Karpas-422 (cell line): ENCODE measurements around the gene LRIG3. TPM values are rescaled to one million over a fixed set of nuclear protein-coding genes. Genes with fewer than 3 reads are reported as not detected.
"Not testable (repeated sequence)": the region's sequence is repeated elsewhere in the genome, so short reads cannot be mapped to it uniquely, and the experiment has no call there.

ENCODE experiments used
- DNase-seq: peaks from one replicate; pipeline ENCODE4 v3.0.0-alpha.2; 2015
- H2AFZ ChIP-seq: fragments of 200-600 bp; sonication (generic); 2 replicates; pipeline ENCODE4 v1.6.1; 2014; ENCODE audit warnings: antibody characterized with exemption, low read length, mixed read lengths
- H3K27ac ChIP-seq: fragments of 200-600 bp; sonication (generic); 2 replicates; pipeline ENCODE4 v1.5.1; 2014; ENCODE audit warnings: mild to moderate bottlenecking, low read length, moderate library complexity
- H3K27me3 ChIP-seq: fragments of 200-600 bp; sonication (generic); 2 replicates; pipeline ENCODE4 v1.6.1; 2014; ENCODE audit warnings: low read length, mixed read lengths
- H3K36me3 ChIP-seq: fragments of 200-600 bp; sonication (generic); 2 replicates; pipeline ENCODE4 v1.6.1; 2014; ENCODE audit warnings: low read length, mixed read lengths; ENCODE audit not compliant: insufficient read depth
- H3K4me1 ChIP-seq: fragments of 200-600 bp; sonication (generic); 2 replicates; pipeline ENCODE4 v1.6.1; 2014; ENCODE audit warnings: mild to moderate bottlenecking, low read length, mixed read lengths
- H3K4me2 ChIP-seq: fragments of 200-600 bp; sonication (generic); 2 replicates; pipeline ENCODE4 v1.6.1; 2014; ENCODE audit warnings: low read length, low read depth, mild to moderate bottlenecking; ENCODE audit not compliant: poor library complexity, severe bottlenecking
- H3K4me3 ChIP-seq: fragments of 200-600 bp; sonication (generic); 2 replicates; pipeline ENCODE4 v1.5.1; 2014; ENCODE audit warnings: mild to moderate bottlenecking, antibody characterized with exemption, low read length, mixed read lengths
- H3K79me2 ChIP-seq: fragments of 200-600 bp; sonication (generic); 2 replicates; pipeline ENCODE4 v1.6.1; 2014; ENCODE audit warnings: mild to moderate bottlenecking, low read length, mixed read lengths
- H3K9ac ChIP-seq: fragments of 200-600 bp; sonication (generic); 2 replicates; pipeline ENCODE4 v1.6.0; 2014; ENCODE audit warnings: low read length
- H3K9me2 ChIP-seq: fragments of 200-600 bp; sonication (generic), shearing (Covaris generic); replicated peaks from 2 replicates; pipeline ENCODE4 v1.6.0; 2014; ENCODE audit warnings: mild to moderate bottlenecking, low read length, moderate library complexity; ENCODE audit not compliant: insufficient read depth
- H3K9me3 ChIP-seq: fragments of 300-700, 200-600 bp; sonication (generic); 2 replicates; pipeline ENCODE4 v1.6.1; 2014; ENCODE audit warnings: low read length, mixed read lengths
- H4K20me1 ChIP-seq: fragments of 200-600 bp; sonication (generic); 2 replicates; pipeline ENCODE4 v1.6.1; 2014; ENCODE audit warnings: mild to moderate bottlenecking, antibody characterized with exemption, low read length, low read depth; ENCODE audit not compliant: insufficient read depth
- total RNA-seq: library from RNA; depleted of rRNA; stranded (reverse); fragments of >200 nt; shearing (Covaris generic); gene quantifications from 2 replicates; pipeline ENCODE4 v1.2.3, GENCODE V29; 2014; ENCODE audit warnings: low replicate concordance

Gene LRIG3
- total RNA-seq, 1 experiment from 2014 or later: not detected

DNA sequence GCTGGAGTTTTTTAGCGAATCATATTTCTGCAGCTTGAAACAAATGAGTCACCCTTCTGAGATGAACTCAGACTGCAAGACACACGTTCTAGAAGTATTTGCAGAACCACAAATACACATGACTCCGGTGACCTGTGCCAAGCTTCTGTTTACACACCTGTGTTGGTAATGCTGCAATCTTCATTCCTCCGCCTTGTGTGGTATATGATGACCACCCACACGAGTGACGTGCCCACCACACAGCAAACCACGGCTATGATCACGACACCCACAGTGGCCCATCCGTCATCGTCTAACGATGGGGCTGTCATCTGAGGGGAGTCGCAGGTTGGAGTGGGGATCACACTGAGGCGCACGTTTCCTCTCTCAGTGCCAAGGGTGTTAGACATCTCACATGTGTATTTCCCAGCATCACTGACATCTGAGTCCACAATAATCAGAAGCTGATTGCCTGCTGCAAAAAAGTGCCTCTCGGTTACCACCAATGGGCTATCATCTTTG, 43.0 kb downstream of the LRIG3 start:
- no peak for DNase-seq
- Histone ChIP-seq H3K36me3 (no peaks in the 10 kb centered on the region), H3K4me2 (no peak overlapping the region)

DNA sequence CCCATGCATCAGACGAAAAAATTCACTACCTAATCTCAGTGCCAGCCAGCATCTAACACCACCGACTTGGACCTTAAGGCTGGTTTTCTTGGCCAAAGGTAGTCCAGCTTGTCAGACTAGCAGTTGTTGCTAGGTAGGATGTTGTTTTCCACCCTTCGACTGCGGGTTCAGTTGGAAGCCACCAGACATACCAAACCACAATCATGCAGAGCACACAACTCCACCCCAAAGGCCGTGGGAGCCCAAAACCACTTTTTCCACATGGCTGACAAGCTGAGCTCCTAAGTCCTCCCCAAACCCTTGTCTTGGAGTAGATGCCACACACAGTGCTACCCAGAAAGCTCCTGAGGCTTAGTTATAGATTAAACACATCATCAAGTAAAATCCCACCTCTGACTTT, 46.8 kb downstream of the LRIG3 start:
- Histone ChIP-seq H3K4me2 (no peak overlapping the region), H3K4me1 (no peaks in the 10 kb centered on the region), H3K27ac (no peak overlapping the region), H2AFZ (no peak overlapping the region), H3K9me2 (no peaks in the 10 kb centered on the region), H3K27me3 (no peaks in the 10 kb centered on the region), H3K36me3 (no peaks in the 10 kb centered on the region), H4K20me1 (no peaks in the 10 kb centered on the region), H3K9me3 (no peaks in the 10 kb centered on the region), H3K9ac (no peak overlapping the region), H3K4me3 (no peak overlapping the region), H3K79me2 (no peaks in the 10 kb centered on the region)
- DNase-seq: no peak

More for the DNA sequence above, 43.0 kb downstream of the LRIG3 start:
- H3K9me3 ChIP-seq: no peaks in the 10 kb centered on the region
- no peak overlapping the region for H3K9ac ChIP-seq
- no peaks in the 10 kb centered on the region for H3K9me2 ChIP-seq
- no peaks in the 10 kb centered on the region for H3K27me3 ChIP-seq
- H3K4me3 ChIP-seq: no peak overlapping the region
- H4K20me1 ChIP-seq: no peaks in the 10 kb centered on the region
- no peak overlapping the region for H3K27ac ChIP-seq
- H3K79me2 ChIP-seq: no peaks in the 10 kb centered on the region
- H2AFZ ChIP-seq: no peak overlapping the region
- H3K4me1 ChIP-seq: no peaks in the 10 kb centered on the region

- H3K9ac ChIP-seq: no peak overlapping the region
- H3K4me2 ChIP-seq: peak overlapping the region; percentile 37
- no peaks in the 10 kb centered on the region for H4K20me1 ChIP-seq
- DNase-seq: no peak
- H3K4me1 ChIP-seq: no peaks in the 10 kb centered on the region
- H2AFZ ChIP-seq: no peak overlapping the region
- no peaks in the 10 kb centered on the region for H3K9me2 ChIP-seq
- no peak overlapping the region for H3K27ac ChIP-seq
- H3K79me2 ChIP-seq: no peaks in the 10 kb centered on the region
- H3K27me3 ChIP-seq: no peaks in the 10 kb centered on the region
- no peaks in the 10 kb centered on the region for H3K9me3 ChIP-seq
- peak overlapping the region; percentile 40; the same call in 1 of the 2 replicates for H3K4me3 ChIP-seq
- H3K36me3 ChIP-seq: no peaks in the 10 kb centered on the region
These were observed 48.7 kb downstream of the LRIG3 start for GRCh38 chr12:58871556-58871955.

- Histone ChIP-seq H3K4me2 (no peak overlapping the region), H3K4me1 (no peaks in the 10 kb centered on the region), H3K4me3 (no peak overlapping the region), H3K79me2 (no peaks in the 10 kb centered on the region), H3K36me3 (no peaks in the 10 kb centered on the region), H3K9me3 (no peaks in the 10 kb centered on the region), H3K9me2 (no peaks in the 10 kb centered on the region), H2AFZ (no peak overlapping the region), H4K20me1 (no peaks in the 10 kb centered on the region), H3K9ac (no peak overlapping the region), H3K27ac (no peak overlapping the region), H3K27me3 (no peaks in the 10 kb centered on the region)
- DNase-seq: no peak
These were observed 49.7 kb downstream of the LRIG3 start for GRCh38 chr12:58870595-58870994.

DNA sequence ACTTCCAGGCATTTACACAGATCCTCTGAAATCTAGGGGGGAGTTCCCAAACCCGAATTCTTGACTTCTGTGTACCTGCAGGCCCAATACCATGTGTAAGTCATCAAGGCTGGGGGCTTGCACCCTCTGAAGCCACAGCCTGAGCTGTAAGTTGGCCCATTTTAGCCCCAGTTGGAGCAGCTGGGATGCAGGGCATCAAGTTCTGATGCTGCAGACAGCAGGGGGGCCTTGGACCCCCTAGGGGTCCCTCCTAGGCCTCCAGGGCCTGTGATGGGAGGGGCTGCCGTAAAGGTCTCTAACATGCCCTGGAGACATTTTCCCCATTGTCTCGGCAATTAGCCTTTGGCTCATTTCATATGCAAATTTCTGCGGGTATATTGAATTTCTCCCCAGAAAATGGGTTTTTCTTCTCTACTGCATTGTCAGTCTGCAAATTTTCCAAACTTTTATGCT, 59.5 kb downstream of the LRIG3 start:
- H3K27me3 ChIP-seq: no peaks in the 10 kb centered on the region
- no peak for DNase-seq
- H3K4me2 ChIP-seq: no peak overlapping the region
- no peaks in the 10 kb centered on the region for H3K9me3 ChIP-seq
- no peaks in the 10 kb centered on the region for H3K9me2 ChIP-seq
- no peaks in the 10 kb centered on the region for H3K79me2 ChIP-seq
- no peak overlapping the region for H2AFZ ChIP-seq
- H3K4me1 ChIP-seq: no peaks in the 10 kb centered on the region
- H3K27ac ChIP-seq: no peak overlapping the region
- no peaks in the 10 kb centered on the region for H4K20me1 ChIP-seq
- H3K36me3 ChIP-seq: no peaks in the 10 kb centered on the region
- H3K4me3 ChIP-seq: no peak overlapping the region
- no peak overlapping the region for H3K9ac ChIP-seq

DNA sequence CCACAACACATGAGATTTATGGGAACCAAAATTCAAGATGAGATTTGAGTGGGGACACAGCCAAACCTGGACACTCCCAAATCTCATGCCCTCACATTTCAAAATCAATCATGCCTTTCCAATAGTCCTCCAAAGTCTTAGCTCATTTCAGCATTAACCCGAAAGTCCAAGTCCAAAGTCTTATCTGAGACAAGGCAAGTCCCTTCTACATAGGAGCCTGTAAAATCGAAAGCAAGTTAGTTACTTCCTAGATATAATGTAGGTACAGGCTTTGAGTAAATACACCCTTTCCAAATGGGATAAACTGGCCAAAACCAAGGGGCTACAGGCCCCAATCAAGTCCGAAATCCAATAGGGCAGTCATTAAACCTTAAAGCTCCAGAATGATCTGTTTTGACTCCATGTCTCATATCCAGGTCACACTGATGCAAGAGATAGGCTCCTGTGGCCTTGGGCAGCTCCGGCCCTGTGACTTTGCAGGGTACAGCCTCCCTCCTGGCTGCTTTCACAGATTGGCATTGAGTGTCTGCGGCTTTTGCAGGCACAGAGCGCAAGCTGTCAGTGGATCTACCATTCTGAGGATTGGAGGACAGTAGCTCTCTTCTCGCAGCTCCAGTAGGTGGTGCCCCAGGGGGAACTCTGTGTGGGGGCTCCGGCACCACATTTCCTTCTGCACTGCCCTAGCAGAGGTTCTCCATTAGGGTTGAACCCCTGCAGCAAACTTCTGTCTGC, 60.1 kb downstream of the LRIG3 start:
- no peaks in the 10 kb centered on the region for H3K27me3 ChIP-seq
- no peaks in the 10 kb centered on the region for H3K36me3 ChIP-seq
- H3K9ac ChIP-seq: no peak overlapping the region
- no peaks in the 10 kb centered on the region for H3K9me3 ChIP-seq
- no peaks in the 10 kb centered on the region for H3K4me1 ChIP-seq
- H3K4me2 ChIP-seq: no peak overlapping the region
- no peaks in the 10 kb centered on the region for H4K20me1 ChIP-seq
- H3K4me3 ChIP-seq: no peak overlapping the region
- no peaks in the 10 kb centered on the region for H3K9me2 ChIP-seq
- DNase-seq: no peak
- no peak overlapping the region for H2AFZ ChIP-seq
- H3K27ac ChIP-seq: no peak overlapping the region
- H3K79me2 ChIP-seq: no peaks in the 10 kb centered on the region

GRCh38 chr12:58858030-58858429, 62.3 kb downstream of the LRIG3 start:
- no peaks in the 10 kb centered on the region for H4K20me1 ChIP-seq
- no peaks in the 10 kb centered on the region for H3K9me2 ChIP-seq
- no peaks in the 10 kb centered on the region for H3K79me2 ChIP-seq
- H3K36me3 ChIP-seq: no peaks in the 10 kb centered on the region
- H3K4me2 ChIP-seq: no peak overlapping the region
- no peak for DNase-seq
- H3K4me3 ChIP-seq: no peak overlapping the region
- H3K9ac ChIP-seq: no peak overlapping the region
- H3K4me1 ChIP-seq: no peaks in the 10 kb centered on the region
- no peak overlapping the region for H3K27ac ChIP-seq
- H3K27me3 ChIP-seq: no peaks in the 10 kb centered on the region
- H2AFZ ChIP-seq: no peak overlapping the region
- H3K9me3 ChIP-seq: no peaks in the 10 kb centered on the region

- H3K9me3 ChIP-seq, H4K20me1 ChIP-seq, H3K4me3 ChIP-seq: not testable (repeated sequence)
These were observed 63.1 kb downstream of the LRIG3 start for GRCh38 chr12:58857206-58857605.

More at GRCh38 chr12:58857206-58857605, 63.1 kb downstream of the LRIG3 start:
- not testable (repeated sequence) for H3K4me1 ChIP-seq, H3K36me3 ChIP-seq, H3K27ac ChIP-seq, H3K79me2 ChIP-seq, H2AFZ ChIP-seq, DNase-seq, H3K4me2 ChIP-seq, H3K27me3 ChIP-seq, H3K9me2 ChIP-seq, H3K9ac ChIP-seq
